ENCODE results near the gene LMNB1. TPM values are rescaled to one million over a fixed set of nuclear protein-coding genes. Genes with fewer than 3 reads are reported as not detected.
"Not testable (repeated sequence)": the region's sequence is repeated elsewhere in the genome, so short reads cannot be mapped to it uniquely, and the experiment has no call there.

The LMNB1 gene
- total RNA-seq, 1 donor from 2014 or later = 76.7 TPM

DNA sequence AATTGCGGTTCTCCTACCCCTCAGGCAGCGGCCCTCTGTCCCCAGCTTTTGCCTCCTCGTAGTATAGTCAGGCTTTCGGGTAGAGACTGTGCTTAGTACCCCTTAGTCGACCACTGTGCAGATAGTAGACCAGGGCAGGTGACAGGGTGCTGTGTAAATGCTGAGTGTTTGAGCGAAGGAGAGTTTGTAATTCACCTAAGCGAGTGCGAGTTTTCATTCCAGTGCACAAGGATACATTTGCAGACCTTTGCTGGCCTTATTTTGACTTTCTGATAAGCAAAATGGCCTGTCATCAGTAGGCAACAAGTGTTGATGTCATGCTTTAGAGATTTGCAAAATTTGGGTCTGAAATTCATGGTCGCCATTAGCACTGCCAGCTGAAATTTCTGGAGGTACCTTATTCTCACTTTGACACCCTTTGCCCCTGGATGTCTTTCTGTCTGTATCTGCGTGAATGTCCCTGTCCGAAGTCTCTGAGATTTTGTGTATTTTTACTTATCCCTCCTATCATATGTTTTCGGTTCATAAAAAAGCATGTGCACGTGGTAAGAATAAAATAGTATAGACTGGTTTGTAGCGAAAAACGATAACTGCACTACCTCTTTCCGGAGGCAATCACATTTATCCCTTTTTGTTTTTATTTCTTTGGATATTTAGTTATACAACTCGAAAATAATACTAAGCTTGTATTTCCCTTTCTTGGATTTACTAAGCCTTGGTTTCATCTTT lies 1.9 kb downstream of the LMNB1 start:
- no peak for DNase-seq

DNA sequence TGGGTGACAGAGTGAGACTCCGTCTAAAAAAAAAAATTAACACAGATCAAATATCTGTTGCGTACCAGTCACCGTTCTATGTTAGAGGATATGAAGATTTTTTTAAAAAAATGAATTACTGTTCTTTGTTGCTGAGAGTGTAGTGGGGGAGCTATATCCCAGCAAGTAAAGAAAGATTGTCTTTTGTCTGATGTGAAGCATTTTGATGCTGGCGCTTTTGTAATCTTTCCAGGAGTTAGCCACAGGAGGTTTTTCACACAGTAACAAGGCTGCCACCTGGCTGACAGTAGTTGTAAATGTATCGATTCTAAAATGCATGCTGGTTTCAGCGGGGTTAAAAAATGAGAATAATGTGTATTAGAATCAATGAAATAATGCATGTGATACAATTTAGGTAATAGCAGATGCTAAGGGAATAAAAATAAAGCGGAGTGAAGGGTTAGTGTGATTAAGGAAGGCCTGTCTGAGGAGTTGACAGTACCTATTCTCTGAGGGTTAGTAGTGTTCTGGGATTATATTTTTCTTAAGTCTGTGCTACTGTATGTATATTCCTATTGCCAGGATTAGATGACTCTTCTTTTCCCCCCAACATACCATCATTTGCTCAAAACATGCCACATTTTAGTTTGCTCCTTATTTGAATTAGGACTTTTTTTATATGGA lies 3.4 kb downstream of the LMNB1 start:
- DNase-seq = peak; percentile 2

GRCh38 chr5:126788409-126788808 lies 11.5 kb downstream of the LMNB1 start:
- not testable (repeated sequence) for DNase-seq

DNA sequence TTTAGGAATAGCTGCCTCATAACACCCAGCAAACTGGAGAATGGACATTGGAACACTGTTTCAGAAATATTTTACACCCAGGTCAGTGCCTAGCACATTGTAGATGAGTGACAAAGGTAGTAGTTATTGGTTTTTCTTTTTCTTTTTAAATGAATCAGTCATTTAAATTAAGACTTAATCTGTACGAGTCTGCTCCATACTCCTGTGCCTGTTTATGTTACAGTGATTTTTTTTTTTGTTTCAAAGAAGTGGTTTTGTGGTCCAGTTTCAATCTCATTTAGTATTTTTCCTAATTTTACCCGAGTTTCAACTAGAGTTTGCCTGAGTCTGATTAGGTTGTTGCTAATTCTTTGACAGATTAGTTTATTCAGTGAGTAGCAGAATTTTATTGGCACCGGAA lies 16.2 kb downstream of the LMNB1 start:
- DNase-seq = no peak

- not testable (repeated sequence) for DNase-seq
Observed at GRCh38 chr5:126793648-126794047, 16.7 kb downstream of the LMNB1 start.

DNA sequence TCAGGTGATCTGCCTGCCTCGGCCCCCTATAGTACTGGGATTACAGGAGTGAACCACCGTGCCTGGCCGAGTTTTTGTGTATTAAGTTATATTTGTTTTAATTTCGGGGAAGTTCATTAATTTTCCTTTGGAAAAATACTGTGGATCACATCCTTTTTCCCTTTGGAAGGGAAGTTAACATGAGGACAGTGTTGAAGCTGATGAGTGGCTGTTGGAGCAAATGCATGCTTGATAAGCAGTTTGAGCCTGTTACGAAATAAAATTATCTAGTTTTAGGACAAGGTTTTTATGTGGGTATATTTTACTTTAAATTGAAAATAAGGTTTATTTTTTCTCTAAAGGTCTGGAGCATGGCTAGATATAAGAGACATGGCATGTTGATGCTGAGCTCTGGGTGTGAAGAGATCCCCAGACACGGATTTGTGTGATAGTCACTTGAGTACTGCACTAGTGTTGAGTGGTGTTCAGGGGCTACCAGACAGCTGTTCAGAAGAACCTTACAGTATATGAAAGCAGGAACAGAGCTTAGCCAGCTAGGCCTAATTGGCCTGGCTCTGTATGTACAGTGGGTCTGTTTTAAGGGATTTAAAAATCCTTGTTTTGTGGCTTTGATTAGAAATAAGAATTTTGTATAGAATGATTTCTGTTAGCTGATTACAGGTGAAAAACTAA lies 17.4 kb downstream of the LMNB1 start:
- no peak for DNase-seq

DNA sequence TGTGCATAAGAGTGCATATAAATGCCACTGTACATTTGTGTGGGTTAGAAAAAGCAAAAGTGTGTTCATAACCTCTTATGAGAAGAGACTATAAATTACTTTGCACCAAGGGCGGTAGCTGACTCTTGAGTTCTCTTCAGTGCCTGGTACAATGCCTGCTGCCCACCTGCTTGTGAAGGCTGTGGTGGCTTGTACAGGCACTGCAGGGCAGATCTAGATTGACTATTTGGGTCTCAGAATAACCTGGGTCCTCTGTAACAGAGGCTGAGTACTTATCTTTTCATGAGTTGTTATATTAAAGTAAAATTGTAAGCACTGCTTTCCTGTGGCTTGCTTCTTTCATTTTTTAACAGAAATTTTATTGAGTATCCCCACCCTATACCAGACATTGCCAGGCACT lies 22.8 kb downstream of the LMNB1 start:
- no peak for DNase-seq

DNA sequence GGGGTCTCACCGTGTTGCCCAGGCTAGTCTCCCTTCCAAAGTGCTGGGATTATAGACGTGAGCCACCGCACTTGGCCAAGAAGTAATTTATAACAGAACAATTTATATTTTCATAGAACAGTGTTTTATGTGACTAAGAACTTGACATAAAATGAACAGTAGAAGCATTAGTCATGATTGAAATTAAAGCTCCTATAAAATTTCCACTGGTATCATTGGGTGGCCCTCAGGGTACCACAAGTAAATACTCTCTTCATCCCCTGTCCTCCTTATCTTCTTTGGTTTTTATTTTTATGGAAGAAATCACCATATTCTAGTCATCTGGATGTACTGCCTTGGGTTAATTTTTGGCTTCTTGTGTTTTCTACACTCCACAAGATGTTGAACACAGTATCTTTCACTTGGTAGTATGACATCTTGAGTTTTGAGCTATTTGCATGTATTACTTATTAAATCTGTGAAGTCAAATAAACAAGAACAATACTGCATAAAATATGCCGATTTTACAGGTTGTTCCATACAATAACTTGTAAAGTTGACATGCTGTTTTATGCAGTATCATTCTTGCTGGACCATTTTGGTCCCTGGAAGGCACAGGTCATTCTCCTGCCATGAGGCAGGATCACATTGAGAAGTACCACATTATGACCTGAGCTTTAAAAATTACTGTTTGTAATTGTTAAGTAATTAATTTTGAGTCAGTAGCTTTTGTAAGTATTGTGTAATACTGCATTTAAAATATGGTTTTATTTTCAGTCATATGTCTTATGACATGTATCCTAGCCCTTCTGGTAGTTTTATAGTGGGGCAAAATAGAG lies 24.4 kb downstream of the LMNB1 start:
- no peak for DNase-seq

DNA sequence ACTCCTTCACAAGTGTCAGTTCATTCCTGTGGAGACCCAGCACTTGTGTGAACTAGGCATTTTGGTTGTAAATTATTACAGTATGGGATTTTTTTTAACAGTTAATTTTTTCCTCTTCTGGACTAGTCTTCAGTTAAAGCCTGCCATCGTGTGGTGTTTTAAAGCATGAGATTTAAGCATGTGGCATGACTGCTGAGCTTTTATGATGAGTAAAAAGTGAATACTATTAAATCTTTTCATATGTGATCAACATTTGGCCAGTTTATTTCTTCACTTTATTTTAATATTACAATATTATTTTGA lies 25.0 kb downstream of the LMNB1 start:
- no peak for DNase-seq

DNA sequence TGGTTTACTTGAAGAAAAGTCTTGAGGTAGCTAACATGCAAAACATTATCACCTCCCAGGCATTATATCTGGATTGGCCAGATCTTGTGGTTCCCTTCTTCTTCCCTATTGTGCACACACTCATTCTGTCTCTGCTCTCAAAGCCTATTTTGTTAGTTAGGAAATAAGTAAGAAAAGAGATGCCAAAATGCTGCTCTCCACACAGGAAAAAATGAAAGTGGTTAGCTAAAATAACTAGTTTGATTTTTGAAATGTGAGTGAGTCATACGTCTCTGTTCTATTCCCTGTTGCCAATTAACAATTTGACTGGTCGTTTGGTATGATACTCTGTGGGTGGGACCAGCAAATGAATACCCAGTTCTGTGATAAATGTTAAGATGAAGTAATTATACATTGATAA lies 28.1 kb downstream of the LMNB1 start:
- no peak for DNase-seq

DNA sequence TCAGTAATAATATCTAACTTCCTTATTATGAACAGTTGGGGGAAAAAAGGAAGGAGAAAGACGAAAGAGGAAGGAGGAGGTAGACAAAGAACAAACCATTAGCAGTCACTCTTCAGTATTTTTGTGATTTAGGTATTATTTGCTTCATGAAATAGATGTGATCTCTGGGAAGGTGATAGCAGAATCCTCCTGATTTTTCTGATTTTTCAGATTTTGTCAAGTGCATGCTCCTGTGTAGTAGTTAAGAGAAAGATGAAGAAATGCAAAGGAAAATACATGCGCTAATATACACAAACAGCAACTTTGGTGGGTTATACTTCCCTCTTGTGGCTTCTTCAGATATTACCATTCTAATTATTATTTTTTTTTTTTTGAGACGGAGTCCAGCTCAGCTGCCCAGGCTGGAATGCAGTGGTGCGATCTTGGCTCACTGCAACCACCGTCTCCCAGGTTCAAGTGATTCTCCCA lies 31.6 kb downstream of the LMNB1 start:
- DNase-seq = no peak

GRCh38 chr5:126809916-126810315 lies 33.0 kb downstream of the LMNB1 start:
- DNase-seq = no peak

DNA sequence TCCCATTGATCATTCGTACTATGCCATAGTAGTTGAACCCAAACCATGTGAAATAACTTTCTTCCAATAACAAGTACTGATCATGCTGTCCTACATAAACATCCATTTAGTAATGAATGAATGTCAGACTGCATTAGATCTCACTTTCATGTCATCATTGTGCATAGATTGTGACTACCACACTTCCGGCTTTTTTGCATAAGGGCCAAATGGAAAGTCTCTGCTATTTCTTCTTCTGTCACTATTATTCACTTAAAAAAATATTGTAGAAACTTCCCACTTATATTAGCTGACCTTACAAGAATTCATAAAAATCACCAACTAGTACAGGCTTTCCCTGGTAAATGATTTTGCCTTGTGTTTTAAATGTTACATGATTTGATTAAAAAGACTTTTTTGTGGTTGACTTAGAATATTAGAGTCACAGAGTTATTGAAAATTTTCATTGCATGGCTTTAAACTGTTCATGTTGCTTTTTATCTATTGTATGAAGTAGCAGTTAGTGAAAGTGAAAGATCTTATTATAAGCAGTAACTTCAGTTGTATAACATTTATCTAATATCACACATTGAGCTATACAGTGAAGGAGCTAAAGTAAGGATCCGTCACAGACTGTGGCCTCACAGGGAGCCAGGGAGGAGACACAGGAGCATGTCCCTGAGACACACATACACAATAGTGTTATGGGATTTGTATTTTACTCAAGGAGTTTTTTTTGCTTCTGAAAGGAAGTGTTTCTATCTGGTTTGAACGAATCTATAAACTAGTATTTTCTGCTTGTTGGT lies 33.9 kb downstream of the LMNB1 start:
- no peak for DNase-seq

GRCh38 chr5:126811515-126812198 lies 34.7 kb downstream of the LMNB1 start:
- no peak for DNase-seq

GRCh38 chr5:126812199-126812570 lies 35.2 kb downstream of the LMNB1 start:
- no peak for DNase-seq

- DNase-seq = not testable (repeated sequence)
Observed at GRCh38 chr5:126813799-126814198, 36.9 kb downstream of the LMNB1 start.

GRCh38 chr5:126814721-126815404 lies 37.9 kb downstream of the LMNB1 start:
- DNase-seq = no peak

DNA sequence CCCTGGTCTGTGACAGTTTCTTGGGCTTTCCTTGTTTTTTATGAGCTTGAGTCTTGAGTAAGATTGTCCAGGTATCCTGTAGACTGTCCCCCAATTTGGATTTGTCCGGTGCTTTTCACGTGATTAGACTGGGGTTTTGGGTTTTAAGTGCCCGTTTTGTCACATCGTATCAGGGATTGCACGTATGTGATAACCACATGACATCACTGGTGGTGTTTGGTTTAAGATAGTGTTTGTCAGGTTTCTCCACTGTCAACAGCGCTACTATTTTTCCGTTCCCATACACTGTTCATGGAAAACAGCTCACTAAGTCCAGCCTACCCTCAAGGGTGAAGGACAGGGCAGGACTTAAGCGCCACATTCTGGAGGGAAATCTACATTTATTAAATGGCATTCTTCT lies 39.7 kb downstream of the LMNB1 start:
- DNase-seq = no peak

- DNase-seq = no peak
Observed at GRCh38 chr5:126818736-126819135, 41.8 kb downstream of the LMNB1 start.

DNA sequence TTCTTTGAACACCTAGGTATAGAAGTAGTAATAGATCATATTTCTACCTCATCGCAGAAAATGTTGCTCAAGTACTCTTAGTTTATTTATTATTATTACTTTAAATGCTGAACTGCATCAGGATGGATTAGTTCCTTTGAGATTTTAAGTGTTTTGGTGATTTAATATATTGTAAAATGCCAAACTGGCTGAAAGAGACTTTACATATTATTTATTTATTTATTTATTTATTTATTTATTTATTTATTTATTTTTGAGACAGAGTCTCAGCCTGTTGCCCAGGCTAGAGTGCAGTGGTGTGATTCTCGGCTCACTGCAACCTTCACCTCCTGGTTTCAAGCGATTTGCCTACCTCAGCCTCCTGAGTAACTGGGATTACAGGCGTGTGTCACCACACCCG lies 42.3 kb downstream of the LMNB1 start:
- DNase-seq = no peak
